ENCODE data around the gene ATL1.

DNA sequence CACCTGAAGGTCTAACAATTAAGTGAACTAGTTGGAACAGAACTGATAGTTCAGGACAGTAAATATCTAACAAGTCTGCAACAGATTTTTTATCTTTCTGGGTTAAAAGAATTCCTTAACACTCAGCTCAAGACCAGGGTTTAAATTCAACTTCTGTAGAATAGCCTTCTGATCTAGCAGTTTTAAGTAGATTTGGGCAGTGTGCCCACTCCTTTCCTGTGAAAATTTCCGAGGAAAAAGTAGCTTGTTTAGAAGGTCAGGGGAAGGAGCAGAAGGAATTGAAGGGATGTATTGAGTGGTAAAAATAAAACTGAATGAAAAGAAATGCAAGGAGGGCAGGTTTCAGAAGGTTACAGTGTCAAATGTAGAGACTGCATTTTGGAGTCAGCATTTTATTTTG, 45.8 kb downstream of the ATL1 start:
- TF ChIP-seq CTCF (conservative IDR thresholded peaks at IDR 0.05; ENCODE audit: low read depth in 2 of 2) (no peak), POLR2AphosphoS5 (IDR thresholded peaks at IDR 0.05; ENCODE audit: low read depth) (no peak), NANOG (IDR thresholded peaks at IDR 0.05; ENCODE audit: borderline replicate concordance) (no peak)

All from GM23338 (cell line).